Activated naive CD4-positive, alpha-beta T cell treated with anti-CD3 and anti-CD28 coated beads, Interleukin-2, amount 10 ng/mL, durations not matched to agents 5 hours and 36 hours (primary cell): ENCODE results near the gene MAML2. TPM values are rescaled to one million over a fixed set of nuclear protein-coding genes. Genes with fewer than 3 reads are reported as not detected.

ENCODE experiments used
- microRNA-seq: library from miRNA; unstranded; fragments of <30 nt; microRNA quantifications from one replicate; pipeline ENCODE4 v1.2.0, GENCODE V29; 2022; ENCODE audit warnings: borderline microRNAs expressed, borderline replicate concordance
- total RNA-seq, 2 experiments: library from RNA; stranded (reverse); gene quantifications; one replicate each; pipeline ENCODE4 v1.2.3, GENCODE V29; 2021

Gene MAML2
- 10 to 100 TPM; 29.4 to 30.6 TPM for total RNA-seq

GRCh38 chr11:96342961-96343711 lies at the start of gene MAML2:
TSS of gene MAML2 (minus strand) at chr11:96343195. CDS start at chr11:96341895, 1,300 bp downstream.

GRCh38 chr11:96389720-96390487 lies 46.9 kb upstream of the MAML2 start, which contains the start of the genes CCDC82 and JRKL:
TSS of gene CCDC82 (minus strand) at chr11:96389912. CDS start at chr11:96384747, 5,165 bp downstream.
TSS of gene JRKL (plus strand) at chr11:96390013. CDS start at chr11:96390650, 637 bp downstream.

Small RNA genes lying within 50 kb of the gene (microRNA-seq; reads per million reads assigned to microRNA genes)
- gene MIR1260B, result not detected

Other genes starting within 250 kb of the MAML2 start
- gene CCDC82, start 46.7 kb upstream of the MAML2 start, total RNA-seq, result 10 to 100 TPM; 29.7 to 33.9 TPM
- 10 to 100 TPM; 10.5 to 10.6 TPM for gene JRKL, start 46.8 kb upstream of the MAML2 start, total RNA-seq